ENCODE results near the gene HAVCR1.
"Not testable (repeated sequence)": the region's sequence is repeated elsewhere in the genome, so short reads cannot be mapped to it uniquely, and the experiment has no call there.

The HAVCR1 gene

DNA sequence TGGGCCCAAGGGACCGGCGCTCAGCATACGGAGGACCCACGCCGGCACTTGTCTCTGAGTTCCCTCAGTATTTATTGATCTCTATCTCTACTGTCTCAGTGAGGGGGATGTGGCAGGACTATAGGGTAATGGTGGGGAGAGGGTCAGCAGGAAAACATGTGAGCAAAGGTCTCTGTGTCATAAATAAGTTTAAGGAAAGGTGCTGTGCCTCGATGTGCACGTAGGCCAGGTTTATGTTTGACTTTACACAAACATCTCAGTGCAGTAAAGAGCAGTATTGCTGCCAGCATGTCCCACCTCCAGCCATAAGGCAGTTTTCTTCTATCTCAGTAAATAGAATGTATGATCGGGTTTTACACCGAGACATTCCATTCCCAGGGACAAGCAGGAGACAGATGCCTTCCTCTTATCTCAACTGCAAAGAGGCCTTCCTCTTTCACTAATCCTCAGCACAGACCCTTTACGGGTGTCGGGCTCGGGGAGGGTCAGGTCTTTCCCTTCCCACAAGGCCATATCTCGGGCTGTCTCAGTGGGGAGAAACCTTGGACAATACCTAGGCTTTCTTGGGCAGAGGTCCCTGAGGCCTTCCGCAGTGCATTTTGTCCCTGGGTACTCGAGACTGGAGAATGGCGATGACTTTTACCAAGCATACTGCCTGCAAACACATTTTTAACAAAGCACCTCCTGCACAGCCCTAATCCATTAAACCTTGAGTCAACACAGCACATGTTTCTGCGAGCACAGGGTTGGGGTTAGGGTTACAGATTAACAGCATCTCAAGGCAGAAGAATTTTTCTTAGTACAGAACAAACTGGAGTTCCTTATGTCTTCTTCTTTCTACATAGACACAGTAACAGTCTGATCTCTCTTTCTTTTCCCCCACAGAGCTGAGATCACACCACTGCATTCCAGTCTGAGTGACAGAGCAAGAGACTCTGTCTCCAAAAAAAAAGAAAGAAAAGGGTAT lies 24.5 kb downstream of the HAVCR1 start:
- DNase-seq (ENCODE audit: low spot score in 2 of 2); H3K4me1 ChIP-seq; H3K9me3 ChIP-seq; H3K4me3 ChIP-seq; H3K27me3 ChIP-seq (ENCODE audit: low read depth); H3K36me3 ChIP-seq (replicated peaks); in situ Hi-C loops (cut with MboI; ENCODE audit: low sequenced_read_pairs): not testable (repeated sequence)

DNA sequence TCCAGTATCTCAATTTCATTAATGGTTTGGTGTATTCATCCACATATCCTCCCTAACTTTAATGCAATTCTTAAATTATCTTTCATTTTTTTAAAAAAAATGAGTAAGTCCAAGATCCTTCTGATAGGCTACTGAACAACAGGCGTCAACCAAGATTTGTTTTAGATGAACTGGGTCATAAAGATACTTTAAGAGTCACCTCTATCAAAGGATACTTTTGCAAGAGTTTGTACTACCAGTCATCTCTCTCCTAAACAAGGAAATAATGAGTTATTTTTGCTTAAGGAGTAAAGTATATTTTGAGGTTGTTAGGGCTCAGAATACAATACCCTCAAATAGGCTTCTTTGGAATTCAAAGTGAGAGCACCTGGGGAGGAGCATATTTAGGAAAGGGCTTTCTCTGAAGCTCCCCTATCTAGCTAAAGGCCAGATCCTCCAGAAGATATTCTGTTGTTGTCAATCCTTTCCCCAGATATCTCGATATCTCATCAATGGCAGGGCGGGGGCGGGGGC lies 25.8 kb downstream of the HAVCR1 start:
- no peaks in the 10 kb centered on the region for H3K27me3 ChIP-seq (ENCODE audit: low read depth)
- in situ Hi-C loops (cut with MboI; ENCODE audit: low sequenced_read_pairs), result no loop called here
- no peaks in the 10 kb centered on the region for H3K36me3 ChIP-seq (replicated peaks)
- no peaks in the 10 kb centered on the region for H3K9me3 ChIP-seq
- no peak for DNase-seq (ENCODE audit: low spot score in 2 of 2)
- no peak overlapping the region for H3K4me3 ChIP-seq
- no peaks in the 10 kb centered on the region for H3K4me1 ChIP-seq

DNA sequence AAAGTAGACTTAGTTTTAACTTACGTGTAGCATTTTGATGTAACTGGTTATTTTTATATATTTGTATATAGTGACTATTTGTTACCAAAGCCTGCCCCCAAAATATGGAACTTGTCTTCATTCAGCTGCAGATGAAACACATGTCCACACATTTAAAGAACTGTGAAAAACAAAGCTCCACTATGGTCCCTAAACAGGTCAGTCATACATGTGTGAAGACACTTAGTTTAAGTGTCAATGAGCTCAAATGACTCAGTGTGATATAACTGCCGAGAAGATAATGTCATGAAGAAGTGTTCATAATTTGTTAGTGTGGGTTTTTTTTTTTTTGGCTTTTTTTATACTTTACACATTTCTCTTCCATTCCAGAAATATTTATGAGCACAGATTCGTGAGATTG lies 28.2 kb downstream of the HAVCR1 start:
- Histone ChIP-seq H3K4me1 (no peaks in the 10 kb centered on the region), H3K36me3 (replicated peaks) (no peaks in the 10 kb centered on the region), H3K4me3 (no peak overlapping the region), H3K27me3 (ENCODE audit: low read depth) (peaks cover 5% of the 10 kb centered on the region; the same call in 1 of the 2 replicates), H3K9me3 (no peaks in the 10 kb centered on the region)
- in situ Hi-C loops (cut with MboI; ENCODE audit: low sequenced_read_pairs), result no loop called here
- DNase-seq (ENCODE audit: low spot score in 2 of 2), result no peak

DNA sequence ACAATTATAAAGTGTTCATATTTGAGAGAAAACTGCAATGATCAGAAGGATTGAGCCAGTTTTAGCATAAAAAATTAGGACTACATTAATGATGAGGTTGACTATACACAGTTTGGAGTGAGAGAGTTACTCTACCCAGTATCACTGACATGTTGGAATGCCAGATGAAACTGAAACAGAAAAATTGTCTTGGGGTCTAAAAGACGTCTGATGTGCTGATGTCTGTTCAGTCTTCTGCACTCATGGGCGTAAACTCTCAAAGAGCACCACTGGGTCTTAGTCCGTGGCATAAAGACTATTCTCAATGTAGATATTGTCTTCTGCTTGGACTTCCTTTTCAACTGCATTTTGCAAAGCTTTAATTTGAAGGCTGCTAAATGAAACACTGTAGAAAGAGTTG lies 29.5 kb downstream of the HAVCR1 start:
- DNase-seq (ENCODE audit: low spot score in 2 of 2), result no peak
- Histone ChIP-seq H3K4me1 (no peaks in the 10 kb centered on the region), H3K4me3 (no peak overlapping the region), H3K36me3 (replicated peaks) (no peaks in the 10 kb centered on the region), H3K27me3 (ENCODE audit: low read depth) (peaks cover 5% of the 10 kb centered on the region; the same call in 1 of the 2 replicates), H3K9me3 (no peaks in the 10 kb centered on the region)
- in situ Hi-C loops (cut with MboI; ENCODE audit: low sequenced_read_pairs), result no loop called here

DNA sequence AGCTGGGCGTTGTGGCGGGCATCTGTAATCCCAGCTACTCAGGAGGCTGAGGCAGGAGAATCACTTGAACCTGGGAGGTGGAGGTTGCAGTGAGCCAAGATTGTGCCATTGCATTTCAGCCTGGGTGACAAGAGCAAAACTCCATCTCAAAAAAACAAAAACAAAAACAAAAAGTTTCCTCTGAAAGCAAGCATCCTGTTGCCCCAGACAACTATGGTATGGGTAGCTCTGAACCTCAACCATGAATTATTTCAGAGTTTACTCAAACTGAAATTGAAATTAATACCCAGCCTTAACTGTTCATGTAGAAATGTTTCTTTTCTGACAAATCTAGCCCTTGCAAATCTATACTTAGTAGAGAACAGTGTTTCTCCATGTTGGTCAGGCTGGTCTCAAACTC lies 31.3 kb downstream of the HAVCR1 start:
- in situ Hi-C loops (cut with MboI; ENCODE audit: low sequenced_read_pairs); H3K4me1 ChIP-seq; DNase-seq (ENCODE audit: low spot score in 2 of 2); H3K4me3 ChIP-seq; H3K36me3 ChIP-seq (replicated peaks); H3K27me3 ChIP-seq (ENCODE audit: low read depth); H3K9me3 ChIP-seq: not testable (repeated sequence)

DNA sequence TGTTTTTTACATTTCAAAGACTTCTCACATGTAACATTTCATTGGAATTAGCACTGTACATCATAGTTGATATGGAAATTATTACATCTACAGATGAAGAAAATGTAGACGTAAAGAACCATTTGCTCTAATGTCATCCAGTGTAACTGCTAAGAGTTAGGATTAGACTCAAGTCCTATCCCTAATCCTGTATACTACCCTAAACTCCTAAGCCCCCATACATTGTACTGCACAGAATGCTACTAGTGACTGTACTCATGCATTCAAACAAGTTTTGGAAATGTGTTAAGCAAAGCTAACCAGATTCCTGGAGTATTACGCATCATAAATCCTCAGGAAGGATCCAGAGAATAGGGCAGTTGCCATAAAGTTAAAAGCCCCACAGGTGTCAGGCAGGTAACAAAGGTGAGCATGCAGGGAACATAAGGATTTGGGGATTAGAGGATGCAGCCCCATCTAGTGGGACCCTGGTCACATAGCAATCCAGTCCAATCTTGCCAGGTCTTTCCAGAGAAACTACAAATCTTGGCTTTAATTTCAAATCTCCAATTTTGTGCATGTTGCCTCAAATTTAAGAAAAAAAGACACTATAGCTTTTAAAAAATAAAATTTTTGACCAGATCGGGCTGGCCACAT lies 32.0 kb downstream of the HAVCR1 start:
- no peaks in the 10 kb centered on the region for H3K4me1 ChIP-seq
- no peaks in the 10 kb centered on the region for H3K9me3 ChIP-seq
- H3K36me3 ChIP-seq (replicated peaks), result no peaks in the 10 kb centered on the region
- in situ Hi-C loops (cut with MboI; ENCODE audit: low sequenced_read_pairs), result no loop called here
- no peak for DNase-seq (ENCODE audit: low spot score in 2 of 2)
- no peak overlapping the region for H3K4me3 ChIP-seq
- H3K27me3 ChIP-seq (ENCODE audit: low read depth), result peaks cover 5% of the 10 kb centered on the region; the same call in 1 of the 2 replicates

DNA sequence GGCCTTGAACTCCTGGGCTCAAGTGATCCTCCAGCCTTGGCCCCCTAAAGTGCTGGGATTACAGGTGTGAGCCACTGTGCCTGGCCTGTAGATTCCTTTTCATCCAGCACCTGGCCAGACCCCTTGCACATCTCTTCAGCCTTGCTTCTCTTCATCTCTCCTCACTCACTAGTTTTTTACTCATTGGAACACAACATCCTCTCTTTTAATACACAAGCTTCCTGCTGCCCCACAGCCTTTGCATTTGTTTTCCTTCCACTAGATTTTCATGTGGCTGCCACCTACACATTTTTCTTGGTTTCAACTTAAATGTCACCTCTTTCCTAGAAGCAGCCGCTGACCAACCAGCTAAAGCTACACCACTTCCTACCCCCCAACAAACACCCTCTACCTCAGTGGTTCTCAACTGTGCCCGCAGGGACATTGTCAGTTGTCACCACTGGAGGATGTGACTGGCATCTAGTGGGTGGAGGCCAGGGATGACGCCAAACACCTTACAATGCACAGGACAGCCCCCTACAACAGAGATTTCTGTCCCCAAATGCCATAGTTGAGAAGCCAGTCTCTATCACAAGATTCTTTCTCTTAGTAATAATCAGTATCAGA lies 33.7 kb downstream of the HAVCR1 start:
- Histone ChIP-seq H3K9me3 (no peaks in the 10 kb centered on the region), H3K4me1 (no peaks in the 10 kb centered on the region), H3K27me3 (ENCODE audit: low read depth) (peaks cover 5% of the 10 kb centered on the region; the same call in 1 of the 2 replicates), H3K36me3 (replicated peaks) (no peaks in the 10 kb centered on the region), H3K4me3 (no peak overlapping the region)
- DNase-seq (ENCODE audit: low spot score in 2 of 2), result no peak
- in situ Hi-C loops (cut with MboI; ENCODE audit: low sequenced_read_pairs), result no loop called here

DNA sequence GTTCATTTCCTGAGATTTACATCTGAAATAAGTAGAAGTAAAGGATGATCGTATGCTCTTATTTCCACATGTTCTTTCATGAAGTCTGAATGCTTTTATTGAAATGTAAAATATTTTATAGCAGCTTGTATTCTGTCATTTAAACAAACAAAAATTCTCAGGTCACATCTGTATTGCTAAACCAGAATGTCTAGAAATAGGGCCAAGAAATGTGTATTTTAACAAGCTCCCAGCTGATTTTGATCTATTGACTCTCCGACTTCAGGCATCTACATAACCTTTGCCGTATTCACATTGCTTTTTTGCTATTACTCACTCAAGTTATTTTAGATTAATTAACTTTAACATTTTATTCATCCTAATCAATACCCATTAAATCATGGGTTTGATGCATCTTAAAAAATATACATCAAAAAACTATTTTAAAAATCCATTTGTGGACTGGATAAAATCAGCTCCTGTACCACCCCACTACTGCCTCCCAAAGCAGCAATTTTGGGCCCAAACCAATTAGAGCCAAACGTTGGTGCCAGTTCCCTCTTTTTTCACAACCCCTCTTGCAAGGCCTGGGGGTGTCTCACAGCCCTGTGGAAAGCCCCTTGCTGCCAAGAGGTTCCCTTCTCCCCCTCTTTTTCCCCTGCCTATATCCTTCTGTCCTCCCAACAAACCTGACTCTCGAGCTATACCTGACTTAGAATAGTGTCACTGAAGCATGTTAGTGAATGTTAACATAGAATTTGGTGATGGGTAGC lies 34.5 kb downstream of the HAVCR1 start:
- Histone ChIP-seq H3K27me3 (ENCODE audit: low read depth) (peaks cover 5% of the 10 kb centered on the region; the same call in 1 of the 2 replicates), H3K36me3 (replicated peaks) (no peaks in the 10 kb centered on the region), H3K4me1 (no peaks in the 10 kb centered on the region), H3K9me3 (no peaks in the 10 kb centered on the region), H3K4me3 (no peak overlapping the region)
- in situ Hi-C loops (cut with MboI; ENCODE audit: low sequenced_read_pairs), result no loop called here
- DNase-seq (ENCODE audit: low spot score in 2 of 2), result peak in 1 of 2 experiments; percentile 42

DNA sequence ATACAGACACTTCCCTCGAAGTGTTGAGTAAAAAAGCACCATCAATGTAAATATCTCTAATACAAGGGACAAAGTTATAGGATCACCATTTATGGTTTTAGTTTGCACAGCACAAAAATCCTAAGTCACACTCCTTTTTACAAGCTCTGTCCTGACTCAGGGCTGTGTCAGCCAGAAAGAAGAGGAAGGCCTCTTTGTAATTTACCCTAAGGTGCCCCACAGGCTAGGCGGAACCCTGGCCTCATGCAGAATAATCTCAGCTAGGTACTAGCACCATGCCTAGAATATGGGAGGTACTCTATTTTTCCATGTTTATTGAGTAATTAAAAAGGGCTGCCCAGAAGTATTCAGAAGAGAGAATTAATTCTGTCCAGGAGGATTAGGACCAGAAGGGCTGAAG lies 36.9 kb downstream of the HAVCR1 start:
- no peak for DNase-seq (ENCODE audit: low spot score in 2 of 2)
- Histone ChIP-seq H3K36me3 (replicated peaks) (no peaks in the 10 kb centered on the region), H3K9me3 (peaks cover 3% of the 10 kb centered on the region; the same call in 1 of the 2 replicates), H3K27me3 (ENCODE audit: low read depth) (peaks cover 5% of the 10 kb centered on the region; the same call in 1 of the 2 replicates), H3K4me3 (no peak overlapping the region), H3K4me1 (no peaks in the 10 kb centered on the region)
- in situ Hi-C loops (cut with MboI; ENCODE audit: low sequenced_read_pairs), result no loop called here

DNA sequence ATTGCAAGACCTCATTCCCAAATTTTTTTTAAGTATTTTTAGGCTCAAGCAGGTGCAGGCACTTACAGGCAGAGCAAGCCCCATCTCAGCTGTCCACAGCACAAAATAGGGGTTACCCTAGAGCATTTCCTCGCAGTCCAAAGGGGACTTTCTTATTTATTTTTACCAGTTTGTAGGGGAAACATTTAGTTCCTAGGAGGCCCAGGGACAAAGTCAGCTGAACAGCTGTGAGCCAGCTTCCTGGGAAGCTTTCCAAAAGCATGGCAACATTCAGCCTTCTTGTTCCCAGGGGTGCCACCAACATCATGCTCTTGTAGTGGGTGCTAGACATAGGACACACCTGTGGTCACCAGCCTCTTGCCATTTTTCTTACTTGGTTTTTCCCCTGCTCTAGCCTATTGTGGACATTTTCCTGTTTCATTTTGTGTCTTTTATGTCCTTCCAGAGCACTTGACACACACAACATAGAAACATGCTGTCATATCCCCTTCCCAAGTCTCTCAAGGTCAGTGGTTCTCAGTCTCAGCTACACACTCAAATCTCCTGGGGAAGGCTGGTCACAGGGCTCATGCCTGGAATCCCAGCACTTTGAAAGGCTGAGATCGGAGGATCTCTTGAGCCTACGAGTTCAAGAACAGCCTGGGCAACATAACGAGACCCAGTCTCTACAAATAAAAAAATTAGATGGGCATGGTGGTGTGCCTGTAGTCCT lies 38.2 kb downstream of the HAVCR1 start:
- in situ Hi-C loops (cut with MboI; ENCODE audit: low sequenced_read_pairs), result no loop called here
- no peak for DNase-seq (ENCODE audit: low spot score in 2 of 2)
- H3K9me3 ChIP-seq, result peaks cover 3% of the 10 kb centered on the region; the same call in 1 of the 2 replicates
- H3K4me1 ChIP-seq, result no peaks in the 10 kb centered on the region
- no peak overlapping the region for H3K4me3 ChIP-seq
- H3K36me3 ChIP-seq (replicated peaks), result no peaks in the 10 kb centered on the region
- peaks cover under 1% of the 10 kb centered on the region; the same call in 1 of the 2 replicates for H3K27me3 ChIP-seq (ENCODE audit: low read depth)

DNA sequence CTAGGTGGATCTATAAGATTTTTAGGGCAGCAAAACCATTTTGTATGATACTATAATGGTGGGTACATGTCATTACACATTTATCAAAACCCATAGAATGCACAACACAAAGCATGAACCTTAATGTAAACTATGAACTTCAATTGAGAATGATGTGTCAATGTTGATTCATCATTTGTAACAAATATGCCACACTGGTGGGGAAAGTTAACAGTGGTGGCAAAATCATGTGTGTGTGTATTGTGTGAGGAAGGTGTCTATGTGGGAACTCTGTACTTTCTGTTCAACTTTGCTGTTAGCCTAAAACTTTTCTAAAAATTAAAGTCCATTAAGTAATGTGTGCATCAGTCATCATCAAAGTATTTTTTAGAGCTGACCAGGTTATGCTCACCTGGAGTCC lies 38.9 kb downstream of the HAVCR1 start:
- H3K27me3 ChIP-seq (ENCODE audit: low read depth), result no peaks in the 10 kb centered on the region
- H3K4me3 ChIP-seq, result no peak overlapping the region
- in situ Hi-C loops (cut with MboI; ENCODE audit: low sequenced_read_pairs), result no loop called here
- no peaks in the 10 kb centered on the region for H3K36me3 ChIP-seq (replicated peaks)
- no peaks in the 10 kb centered on the region for H3K4me1 ChIP-seq
- H3K9me3 ChIP-seq, result peaks cover 3% of the 10 kb centered on the region; the same call in 1 of the 2 replicates
- no peak for DNase-seq (ENCODE audit: low spot score in 2 of 2)

DNA sequence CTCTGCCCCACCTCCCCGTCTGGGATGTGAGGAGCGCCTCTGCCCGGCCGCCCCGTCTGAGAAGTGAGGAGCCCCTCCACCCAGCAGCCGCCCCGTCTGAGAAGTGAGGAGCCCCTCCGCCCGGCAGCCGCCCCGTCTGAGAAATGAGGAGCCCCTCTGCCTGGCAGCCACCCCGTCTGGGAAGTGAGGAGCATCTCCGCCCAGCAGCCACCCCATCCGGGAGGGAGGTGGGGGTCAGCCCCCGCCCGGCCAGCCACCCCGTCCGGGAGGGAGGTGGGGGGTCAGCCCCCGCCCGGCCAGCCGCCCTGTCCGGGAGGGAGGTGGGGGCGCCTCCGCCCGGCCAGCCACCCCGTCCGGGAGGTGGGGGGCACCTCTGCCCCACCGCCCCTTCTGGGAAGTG lies 44.8 kb downstream of the HAVCR1 start:
- in situ Hi-C loops (cut with MboI; ENCODE audit: low sequenced_read_pairs); H3K36me3 ChIP-seq (replicated peaks); H3K9me3 ChIP-seq; H3K4me1 ChIP-seq; DNase-seq (ENCODE audit: low spot score in 2 of 2); H3K27me3 ChIP-seq (ENCODE audit: low read depth); H3K4me3 ChIP-seq: not testable (repeated sequence)

DNA sequence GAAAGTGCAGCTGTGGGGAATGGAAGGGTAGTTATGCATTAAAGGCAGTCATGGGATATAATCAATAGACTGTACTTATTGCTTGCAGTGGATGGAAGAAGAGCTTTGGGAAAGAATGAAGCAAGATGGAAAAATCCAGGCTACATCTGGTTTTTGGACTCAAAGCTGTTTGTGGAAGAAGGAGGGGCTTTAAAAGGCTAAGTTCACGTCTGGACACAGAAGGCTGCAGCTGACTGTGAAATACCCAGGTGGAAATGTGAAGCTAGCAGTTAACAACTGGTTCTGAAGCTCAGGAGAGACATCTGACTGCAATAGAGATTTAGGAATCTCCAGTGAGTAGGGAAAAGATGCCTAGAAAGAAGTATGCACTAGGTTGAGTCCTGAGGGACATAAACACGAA lies 52.7 kb downstream of the HAVCR1 start:
- in situ Hi-C loops (cut with MboI; ENCODE audit: low sequenced_read_pairs), result no loop called here
- H3K36me3 ChIP-seq (replicated peaks), result no peaks in the 10 kb centered on the region
- no peaks in the 10 kb centered on the region for H3K4me1 ChIP-seq

More for the DNA sequence above, 52.7 kb downstream of the HAVCR1 start:
- Histone ChIP-seq H3K9me3 (no peaks in the 10 kb centered on the region), H3K27me3 (ENCODE audit: low read depth) (no peaks in the 10 kb centered on the region), H3K4me3 (no peak overlapping the region)
- no peak for DNase-seq (ENCODE audit: low spot score in 2 of 2)
